Measurements from ENCODE around the gene ATP12A.
"Not testable (repeated sequence)": the region's sequence is repeated elsewhere in the genome, so short reads cannot be mapped to it uniquely, and the experiment has no call there.

The ATP12A gene

GRCh38 chr13:24691381-24691780 is 11.2 kb downstream of the ATP12A start:
- DNase-seq, result no peak

- DNase-seq, result no peak
Observed at GRCh38 chr13:24692561-24692960, 12.4 kb downstream of the ATP12A start.

- peak in 1 of 2 experiments; percentile 66 for DNase-seq
Observed at GRCh38 chr13:24693862-24694471, 13.8 kb downstream of the ATP12A start.

- no peak for DNase-seq
Observed at GRCh38 chr13:24694907-24695306, 14.7 kb downstream of the ATP12A start.

DNA sequence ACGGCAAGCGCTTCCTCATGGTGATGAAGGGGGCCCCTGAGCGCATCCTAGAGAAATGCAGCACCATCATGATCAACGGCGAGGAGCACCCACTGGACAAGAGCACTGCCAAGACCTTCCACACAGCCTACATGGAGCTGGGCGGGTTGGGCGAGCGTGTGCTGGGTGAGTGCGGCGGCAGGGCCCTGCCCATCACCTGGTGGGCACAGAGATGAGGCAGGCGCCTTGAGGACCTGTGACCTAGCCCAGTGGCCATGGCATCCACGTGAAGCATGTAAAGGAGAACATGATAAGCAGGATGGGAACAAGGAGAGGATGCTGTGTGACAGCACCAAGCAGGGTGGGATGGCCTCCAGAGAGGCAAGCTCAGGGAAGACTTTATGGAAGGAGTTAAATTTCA is 18.5 kb downstream of the ATP12A start:
- no peak for DNase-seq

DNA sequence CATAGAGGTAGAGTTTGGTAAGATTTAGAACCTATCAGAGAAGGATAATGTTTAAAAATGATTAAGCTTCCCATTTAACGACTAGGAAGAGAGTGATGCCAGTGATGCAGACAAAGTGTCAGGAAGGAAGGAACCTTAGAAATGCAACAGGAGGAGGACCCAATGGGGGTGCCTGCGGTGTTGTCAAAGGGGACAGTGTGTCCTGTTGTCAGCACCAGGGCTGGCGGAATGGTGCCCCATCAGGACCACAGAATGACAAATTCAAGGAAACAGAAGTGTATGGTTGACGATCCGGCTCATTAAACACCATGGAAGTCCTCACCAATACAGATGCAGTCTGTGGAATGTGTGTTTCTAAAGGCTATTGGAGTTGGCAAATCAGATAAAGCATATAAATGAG is 19.3 kb downstream of the ATP12A start:
- DNase-seq, result no peak

GRCh38 chr13:24700539-24700938 is 20.3 kb downstream of the ATP12A start:
- no peak for DNase-seq

DNA sequence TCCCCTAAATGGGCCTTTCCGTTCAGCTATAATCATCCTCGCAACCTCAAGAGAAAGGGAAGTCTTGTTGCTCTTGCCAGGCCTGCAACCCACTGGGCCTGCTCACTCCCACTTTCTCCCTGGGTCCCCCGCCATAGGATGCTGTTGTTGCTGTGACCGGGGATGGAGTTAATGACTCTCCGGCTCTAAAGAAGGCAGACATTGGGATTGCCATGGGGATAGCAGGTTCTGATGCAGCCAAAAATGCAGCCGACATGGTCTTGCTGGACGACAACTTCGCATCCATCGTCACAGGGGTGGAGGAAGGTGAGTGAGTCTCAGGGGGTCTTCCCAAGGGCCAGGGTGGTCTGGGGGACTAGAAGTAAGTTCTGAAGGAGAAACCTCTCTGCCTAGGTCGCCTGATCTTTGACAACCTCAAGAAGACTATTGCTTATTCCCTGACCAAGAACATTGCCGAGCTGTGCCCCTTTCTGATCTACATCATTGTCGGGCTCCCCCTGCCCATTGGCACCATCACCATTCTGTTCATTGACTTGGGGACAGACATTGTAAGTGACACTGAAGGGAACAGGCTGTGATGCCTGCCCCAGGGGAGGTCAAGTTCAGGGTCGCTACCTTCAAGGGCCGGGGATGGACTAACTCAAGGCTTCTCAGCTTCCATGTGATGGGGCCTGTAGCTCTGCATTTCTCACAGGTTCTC is 26.8 kb downstream of the ATP12A start:
- DNase-seq, result no peak

GRCh38 chr13:24709186-24709913 is 29.1 kb downstream of the ATP12A start:
- no peak for DNase-seq

GRCh38 chr13:24713022-24713421 is 32.8 kb downstream of the ATP12A start:
- no peak for DNase-seq

DNA sequence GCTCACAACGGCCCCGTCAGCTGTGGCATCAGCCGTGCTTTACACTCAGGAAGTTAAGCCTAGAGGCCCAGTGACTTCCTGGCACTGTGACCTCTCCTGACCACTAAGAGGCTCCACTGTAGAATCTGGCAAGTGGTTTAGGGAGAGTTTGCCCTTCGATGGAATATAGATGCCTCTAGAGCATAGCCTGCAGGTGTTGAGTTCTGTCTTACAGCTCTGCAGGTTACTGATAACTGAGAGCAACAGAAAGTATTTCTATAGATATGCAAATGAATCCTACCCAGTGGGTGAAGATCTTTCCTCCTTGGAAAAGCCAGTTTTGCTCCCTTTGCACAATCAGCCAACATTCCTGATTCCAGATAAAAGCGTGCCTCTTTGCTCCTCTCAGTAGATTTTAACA is 35.8 kb downstream of the ATP12A start:
- no peak for DNase-seq

GRCh38 chr13:24716446-24716845 is 36.2 kb downstream of the ATP12A start:
- DNase-seq, result no peak

DNA sequence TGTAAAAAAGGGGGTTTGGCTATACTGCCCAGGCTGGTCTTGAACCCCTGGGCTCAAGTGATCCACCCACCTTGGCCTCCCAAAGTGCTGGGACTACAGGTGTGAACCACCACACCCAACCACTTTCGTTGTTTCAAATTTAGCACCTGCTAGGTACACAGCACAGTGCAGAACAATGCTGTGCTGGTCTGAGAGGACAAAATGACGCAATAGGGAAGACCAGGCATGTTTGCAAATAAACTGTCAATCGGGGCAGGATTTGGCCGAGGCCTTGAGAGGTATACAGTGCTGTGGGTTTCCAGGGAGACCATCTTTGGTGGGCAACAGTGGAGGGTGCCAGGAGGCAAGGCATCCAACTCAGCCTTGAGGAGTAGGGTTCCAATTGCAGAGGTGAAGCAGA is 37.0 kb downstream of the ATP12A start:
- no peak for DNase-seq

DNA sequence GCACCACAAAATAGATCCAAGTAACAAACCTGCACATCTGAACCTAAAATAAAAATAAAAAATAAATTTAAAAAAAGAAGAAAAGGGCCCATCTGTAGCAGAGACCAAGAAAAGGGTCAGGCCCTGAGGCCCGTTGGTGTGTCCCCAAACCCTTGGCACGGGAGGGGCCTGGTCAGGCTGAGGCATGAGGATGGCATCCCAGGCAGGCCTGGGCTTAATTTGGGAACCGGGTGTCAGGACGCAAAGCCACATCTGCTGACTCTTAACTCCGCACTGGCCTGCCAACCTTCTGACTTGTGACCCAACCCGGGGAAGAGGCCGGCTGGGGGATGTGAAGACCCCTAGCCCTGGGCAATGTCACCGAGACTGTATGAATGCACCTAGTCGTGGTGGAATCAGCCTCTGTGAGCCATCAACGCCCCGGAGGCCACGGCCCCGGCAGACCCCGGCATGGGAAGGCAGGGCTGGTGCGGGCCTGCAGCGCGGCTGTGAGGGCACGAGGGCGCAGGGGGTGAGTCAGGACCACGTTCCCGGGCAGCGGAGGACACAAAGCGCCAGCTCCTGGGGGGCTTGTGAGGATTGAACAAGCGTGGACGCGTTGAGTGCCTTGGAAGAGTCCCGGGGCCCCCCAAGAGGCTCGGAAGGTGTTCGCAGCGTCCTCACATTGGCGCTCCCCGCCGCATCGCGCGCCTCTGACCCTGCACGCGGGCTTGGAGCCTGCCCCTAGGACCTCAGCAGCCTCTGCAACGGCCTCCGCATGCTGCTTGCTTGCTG is 38.2 kb downstream of the ATP12A start:
- DNase-seq, result no peak

GRCh38 chr13:24719139-24719538 is 38.9 kb downstream of the ATP12A start:
- DNase-seq, result no peak

DNA sequence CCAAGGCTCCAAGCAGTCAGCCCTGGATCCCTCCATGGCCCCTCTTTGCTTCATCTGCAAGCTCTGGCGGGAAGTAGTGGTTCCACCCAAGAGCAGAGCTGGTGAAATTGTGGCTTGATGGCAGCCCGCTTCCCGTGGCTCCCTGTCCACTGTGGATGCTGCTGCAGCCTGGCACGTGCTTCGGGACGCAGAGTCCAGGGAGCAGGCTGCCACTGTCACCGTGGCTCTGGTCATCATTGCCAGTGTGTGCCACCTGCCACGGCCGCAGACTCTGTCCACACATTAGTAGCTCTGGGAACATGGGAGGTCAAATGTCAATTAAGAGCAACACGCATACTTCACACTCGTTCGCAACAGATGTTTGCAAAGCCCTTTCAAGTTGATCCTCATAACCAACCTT is 43.0 kb downstream of the ATP12A start:
- no peak for DNase-seq

GRCh38 chr13:24724714-24725113 is 44.5 kb downstream of the ATP12A start:
- no peak for DNase-seq

GRCh38 chr13:24725379-24725778 is 45.2 kb downstream of the ATP12A start:
- DNase-seq, result no peak

DNA sequence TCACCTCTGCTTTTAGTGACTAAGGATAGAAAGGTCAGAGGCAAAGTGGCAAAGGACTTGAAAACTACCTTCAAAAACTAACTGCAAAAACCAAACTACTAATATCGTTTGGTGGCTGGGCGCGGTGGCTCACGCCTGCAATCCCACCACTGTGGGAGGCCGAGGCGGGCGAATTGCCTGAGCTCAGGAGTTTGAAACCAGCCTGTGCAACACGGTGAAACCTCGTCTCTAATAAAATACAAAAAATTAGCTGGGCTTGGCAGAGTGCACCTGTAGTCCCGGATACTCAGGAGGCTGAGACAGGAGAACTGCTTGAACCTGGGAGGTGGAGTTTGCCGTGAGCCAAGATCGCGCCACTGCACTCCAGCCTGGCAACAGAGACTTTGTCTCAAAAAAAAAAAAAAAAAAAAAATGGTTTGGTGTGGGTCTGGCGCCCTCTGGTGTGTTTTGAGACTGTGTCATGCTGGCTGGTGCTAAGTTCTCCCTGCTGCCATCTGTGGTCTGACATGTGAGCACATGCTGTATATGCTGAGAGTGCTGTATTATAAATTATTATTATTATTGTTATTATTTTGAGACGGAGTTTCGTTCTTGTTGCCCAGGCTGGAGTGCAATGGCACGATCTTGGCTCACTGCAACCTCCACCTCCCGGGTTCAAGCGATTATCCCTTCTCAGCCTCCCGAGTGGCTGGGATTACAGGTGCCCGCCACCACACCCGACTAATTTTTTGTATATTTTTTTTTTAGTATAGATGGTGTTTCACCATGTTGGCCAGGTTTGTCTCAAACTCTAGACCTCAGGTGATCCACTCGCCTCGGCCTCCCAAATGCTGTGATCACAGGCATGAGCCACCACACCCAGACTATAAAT is 47.8 kb downstream of the ATP12A start:
- peak; percentile 38 to 74 for DNase-seq

GRCh38 chr13:24730873-24731567 is 50.8 kb downstream of the ATP12A start:
- not testable (repeated sequence) for DNase-seq

DNA sequence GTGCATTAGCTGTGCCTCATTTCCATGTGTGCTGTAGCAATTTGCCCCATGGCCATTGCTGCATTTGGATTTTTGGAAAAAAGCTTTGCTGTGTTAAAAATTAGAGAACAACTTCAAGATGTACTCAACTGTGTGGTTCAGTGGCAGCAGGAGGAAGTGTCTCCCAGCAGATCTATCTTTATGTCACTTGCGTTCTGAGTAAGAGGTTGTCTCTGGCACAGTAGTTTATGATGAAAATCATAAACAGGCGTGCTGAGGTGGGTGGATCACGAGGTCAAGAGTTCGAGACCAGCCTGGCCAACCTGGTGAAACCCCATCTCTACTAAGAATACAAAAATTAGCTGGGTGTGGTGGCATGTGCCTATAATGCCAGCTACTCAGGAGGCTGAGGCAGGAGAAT is 54.7 kb downstream of the ATP12A start:
- no peak for DNase-seq

GRCh38 chr13:24737042-24737441 is 56.8 kb downstream of the ATP12A start:
- DNase-seq, result no peak

All from NCI-H446 (cell line).